Skeletal muscle tissue (tissue), 4 donors: Measurements from ENCODE around the gene GPR42. TPM values are rescaled to one million over a fixed set of nuclear protein-coding genes. Genes with fewer than 3 reads are reported as not detected.

Source experiments
- H3K27ac ChIP-seq: one replicate; pipeline ENCODE4 v1.7.0; 2013; ENCODE audit warnings: mild to moderate bottlenecking, low read depth, low read length, inconsistent platforms
- H3K27me3 ChIP-seq, 3 donors: one replicate each; pipeline ENCODE4 v1.7.0; 2013; ENCODE audit warnings: low read length in 3 of 3; ENCODE audit not compliant: control insufficient read depth in 3 of 3, insufficient read depth in 3 of 3
- H3K36me3 ChIP-seq, 3 donors: one replicate each; pipeline ENCODE4 v1.7.0; 2013; ENCODE audit warnings: low read length in 3 of 3; ENCODE audit not compliant: control insufficient read depth in 3 of 3, insufficient read depth in 3 of 3
- H3K4me1 ChIP-seq, 3 donors: one replicate each; pipeline ENCODE4 v1.7.0; 2013; ENCODE audit warnings: low read length in 3 of 3, mild to moderate bottlenecking in 3 of 3; ENCODE audit not compliant: control insufficient read depth in 3 of 3, insufficient read depth in 3 of 3
- H3K4me3 ChIP-seq, 3 donors: one replicate each; pipeline ENCODE4 v1.7.0; 2013; ENCODE audit warnings: low read length in 3 of 3
- H3K9ac ChIP-seq, 3 donors: one replicate each; pipeline ENCODE4 v1.7.0; 2013; ENCODE audit warnings: low read length in 3 of 3, mild to moderate bottlenecking in 3 of 3, moderate library complexity in 2 of 3, low read depth in 1 of 3
- H3K9me3 ChIP-seq, 3 donors: one replicate each; pipeline ENCODE4 v1.7.0; 2013; ENCODE audit warnings: low read length in 3 of 3; ENCODE audit not compliant: control insufficient read depth in 3 of 3
- total RNA-seq: library from RNA; depleted of rRNA; stranded (reverse); fragments of >200 nt; gene quantifications from one replicate; pipeline ENCODE4 v1.2.3, GENCODE V29; 2014
- donor health status: Osteomylitis.

The GPR42 gene
- total RNA-seq, 1 donor from 2014 or later = not detected

DNA sequence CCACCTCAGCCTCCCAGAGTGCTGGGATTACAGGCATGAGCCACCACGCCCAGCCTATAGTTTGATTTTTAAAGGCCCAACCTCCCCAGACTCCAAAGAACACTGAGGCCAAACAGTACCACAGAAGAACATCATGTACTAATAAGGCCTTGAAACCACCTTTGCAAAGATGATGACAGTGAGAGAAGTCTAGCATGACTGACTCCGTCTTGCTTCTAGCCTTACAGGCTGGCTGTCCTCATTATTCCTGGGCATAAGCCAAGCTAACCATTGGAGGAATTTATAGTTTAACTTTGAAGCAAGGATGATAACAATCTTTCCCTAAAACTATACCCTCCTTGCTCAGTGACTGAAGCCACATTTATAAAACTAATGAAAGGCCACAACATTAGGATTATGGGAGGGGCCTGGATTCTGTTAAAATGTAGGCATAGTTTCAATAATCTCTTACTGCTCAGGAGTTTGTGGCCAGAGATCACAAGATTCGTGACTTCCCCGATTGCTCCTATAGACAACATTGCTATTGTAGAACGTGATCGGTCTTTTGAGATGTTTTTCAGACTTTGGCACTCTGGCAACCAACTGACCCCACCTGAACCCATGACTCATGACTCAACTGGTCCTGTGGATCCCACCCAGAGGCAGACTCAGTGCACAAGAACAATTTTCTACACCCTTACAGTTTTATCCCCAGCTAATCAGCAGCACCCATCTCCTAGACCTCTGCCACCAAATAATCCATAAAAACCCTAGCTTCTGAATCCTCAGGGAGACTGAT, 17.6 kb downstream of the GPR42 start:
- Histone ChIP-seq H3K27ac (no peak overlapping the region), H3K9me3 (no peaks in the 10 kb centered on the region), H3K27me3 (no peaks in the 10 kb centered on the region), H3K9ac (no peak overlapping the region), H3K36me3 (no peaks in the 10 kb centered on the region), H3K4me1 (no peaks in the 10 kb centered on the region), H3K4me3 (no peak overlapping the region)

GRCh38 chr19:35389192-35389861, 18.5 kb downstream of the GPR42 start:
- no peak overlapping the region for H3K4me3 ChIP-seq
- no peaks in the 10 kb centered on the region for H3K4me1 ChIP-seq
- H3K9me3 ChIP-seq = no peaks in the 10 kb centered on the region
- no peak overlapping the region for H3K9ac ChIP-seq
- H3K36me3 ChIP-seq = no peaks in the 10 kb centered on the region
- H3K27ac ChIP-seq = no peak overlapping the region
- no peaks in the 10 kb centered on the region for H3K27me3 ChIP-seq

- Histone ChIP-seq H3K4me1 (no peaks in the 10 kb centered on the region), H3K36me3 (no peaks in the 10 kb centered on the region), H3K9ac (no peak overlapping the region), H3K9me3 (no peaks in the 10 kb centered on the region), H3K27me3 (peaks cover 0 to 7% (median 0%) of the 10 kb centered on the region in 3 donors), H3K4me3 (no peak overlapping the region), H3K27ac (no peak overlapping the region)
Measured at GRCh38 chr19:35392742-35393715, 22.2 kb downstream of the GPR42 start.

DNA sequence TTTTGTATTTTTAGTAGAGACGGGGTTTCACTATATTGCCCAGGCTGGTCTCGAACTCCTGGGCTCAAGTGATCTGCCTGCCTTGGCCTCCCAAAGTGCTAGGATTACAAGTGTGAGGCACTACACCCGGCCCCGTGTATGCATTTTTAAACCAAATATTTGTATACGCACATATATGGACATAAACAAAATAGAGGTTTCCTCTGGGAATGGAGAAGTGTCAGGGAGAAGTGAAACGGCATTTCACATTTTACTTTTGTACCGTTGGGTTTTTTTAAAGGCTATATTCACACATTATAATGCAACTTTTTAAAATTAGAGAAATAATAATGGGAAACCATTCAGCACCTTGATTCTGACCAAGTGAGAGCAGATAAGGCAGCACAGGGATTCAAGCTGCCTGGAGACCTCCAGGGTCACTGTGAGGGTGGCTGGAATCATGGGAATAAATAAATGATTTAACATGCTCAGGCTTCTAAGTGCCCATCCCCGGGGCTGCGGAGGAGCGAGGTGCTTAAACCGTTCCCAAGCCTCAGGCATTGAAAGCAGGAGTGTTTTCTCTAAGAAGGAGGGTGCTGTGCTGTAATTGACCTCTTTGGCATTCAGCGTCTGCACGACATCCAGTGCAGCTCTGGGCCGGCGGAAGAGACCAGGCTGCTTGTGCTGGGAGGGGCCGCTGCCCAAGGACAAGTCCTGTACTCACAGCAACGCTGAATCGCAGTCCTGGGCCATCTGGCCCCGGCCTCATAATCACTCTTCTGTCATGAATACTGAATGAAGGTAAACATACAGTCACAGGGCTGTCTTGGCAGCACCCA, 24.7 kb downstream of the GPR42 start:
- Histone ChIP-seq H3K36me3 (no peaks in the 10 kb centered on the region), H3K27me3 (peaks cover 0 to 10% (median 4%) of the 10 kb centered on the region in 3 donors), H3K9ac (no peak overlapping the region), H3K27ac (no peak overlapping the region), H3K4me1 (no peaks in the 10 kb centered on the region), H3K9me3 (no peaks in the 10 kb centered on the region), H3K4me3 (no peak overlapping the region)

- Histone ChIP-seq H3K27ac (no peak overlapping the region), H3K4me3 (no peak overlapping the region), H3K4me1 (no peaks in the 10 kb centered on the region), H3K36me3 (no peaks in the 10 kb centered on the region), H3K9ac (no peak overlapping the region), H3K9me3 (no peaks in the 10 kb centered on the region), H3K27me3 (peaks cover 0 to 10% (median 4%) of the 10 kb centered on the region in 3 donors)
Measured at GRCh38 chr19:35396240-35396885, 25.5 kb downstream of the GPR42 start.

DNA sequence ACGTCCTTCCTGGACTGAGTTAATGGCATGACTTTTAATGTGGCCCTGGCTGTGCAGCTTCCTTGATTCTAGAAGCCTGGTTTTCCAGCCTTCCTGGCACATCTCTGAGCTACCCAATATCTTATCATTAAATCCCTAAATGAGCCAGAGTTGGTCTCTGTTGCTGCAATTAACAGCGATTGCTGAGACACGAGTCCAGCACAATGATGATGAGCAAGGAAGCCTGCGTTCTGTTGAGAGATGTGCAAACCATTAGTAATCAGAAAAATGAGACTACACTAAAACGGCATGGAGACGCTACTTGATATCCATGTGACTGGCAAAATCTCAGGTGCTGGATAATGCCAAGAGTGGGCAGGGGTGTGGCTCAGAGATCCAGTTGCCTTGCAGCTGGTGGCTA, 26.2 kb downstream of the GPR42 start:
- no peaks in the 10 kb centered on the region for H3K36me3 ChIP-seq
- no peaks in the 10 kb centered on the region for H3K9me3 ChIP-seq
- H3K9ac ChIP-seq = no peak overlapping the region
- H3K27me3 ChIP-seq = peaks cover 0 to 10% (median 4%) of the 10 kb centered on the region in 3 donors
- no peaks in the 10 kb centered on the region for H3K4me1 ChIP-seq
- no peak overlapping the region for H3K27ac ChIP-seq
- no peak overlapping the region for H3K4me3 ChIP-seq

DNA sequence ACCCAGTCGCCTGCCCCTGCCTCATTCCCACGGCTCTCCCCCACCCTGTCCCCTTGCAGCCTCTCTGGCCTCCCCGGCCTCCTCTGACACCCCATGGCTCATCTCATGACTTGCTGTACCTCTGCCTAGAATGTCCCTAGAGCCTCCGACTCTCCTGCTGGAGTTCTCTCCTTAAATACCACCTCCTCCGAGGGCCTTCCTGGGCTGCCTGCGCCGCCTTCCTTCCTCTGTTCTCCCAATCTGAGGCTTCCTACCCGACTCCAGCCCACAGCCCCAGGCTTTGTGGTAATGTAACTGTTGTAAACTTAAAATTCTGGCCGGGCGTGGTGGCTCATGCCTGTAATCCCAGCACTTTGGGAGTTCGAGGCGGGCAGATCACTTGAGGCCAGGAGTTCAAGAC, 27.7 kb downstream of the GPR42 start:
- Histone ChIP-seq H3K36me3 (no peaks in the 10 kb centered on the region), H3K27ac (no peak overlapping the region), H3K27me3 (peaks cover 0 to 10% (median 4%) of the 10 kb centered on the region in 3 donors), H3K9me3 (no peaks in the 10 kb centered on the region), H3K9ac (no peak overlapping the region), H3K4me3 (no peak overlapping the region), H3K4me1 (no peaks in the 10 kb centered on the region)

DNA sequence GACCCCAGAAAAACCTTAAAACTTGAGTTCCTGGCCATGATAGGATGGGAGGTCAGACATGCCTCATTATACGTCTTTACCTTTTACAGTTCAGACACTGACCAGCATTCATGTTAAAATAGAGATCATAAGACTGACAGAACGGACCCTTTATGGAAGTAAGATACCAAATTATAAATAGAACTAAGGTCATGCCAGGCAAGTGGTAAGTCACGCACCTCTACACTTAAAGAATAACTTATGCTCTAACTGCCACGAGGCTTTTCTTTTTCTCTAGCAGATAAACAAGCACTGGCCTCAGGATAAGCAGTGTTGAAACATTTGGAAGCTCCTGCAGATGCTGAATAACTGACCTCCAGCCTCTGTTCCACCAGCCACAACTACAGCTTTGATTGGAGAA, 28.4 kb downstream of the GPR42 start:
- H3K27ac ChIP-seq = no peak overlapping the region

More for the DNA sequence above, 28.4 kb downstream of the GPR42 start:
- Histone ChIP-seq H3K9me3 (no peaks in the 10 kb centered on the region), H3K4me1 (no peaks in the 10 kb centered on the region), H3K27me3 (peaks cover 0 to 10% (median 4%) of the 10 kb centered on the region in 3 donors), H3K4me3 (no peak overlapping the region), H3K36me3 (no peaks in the 10 kb centered on the region), H3K9ac (no peak overlapping the region)
